ENCODE results near the gene RIPOR3.

Gene RIPOR3, protein sequence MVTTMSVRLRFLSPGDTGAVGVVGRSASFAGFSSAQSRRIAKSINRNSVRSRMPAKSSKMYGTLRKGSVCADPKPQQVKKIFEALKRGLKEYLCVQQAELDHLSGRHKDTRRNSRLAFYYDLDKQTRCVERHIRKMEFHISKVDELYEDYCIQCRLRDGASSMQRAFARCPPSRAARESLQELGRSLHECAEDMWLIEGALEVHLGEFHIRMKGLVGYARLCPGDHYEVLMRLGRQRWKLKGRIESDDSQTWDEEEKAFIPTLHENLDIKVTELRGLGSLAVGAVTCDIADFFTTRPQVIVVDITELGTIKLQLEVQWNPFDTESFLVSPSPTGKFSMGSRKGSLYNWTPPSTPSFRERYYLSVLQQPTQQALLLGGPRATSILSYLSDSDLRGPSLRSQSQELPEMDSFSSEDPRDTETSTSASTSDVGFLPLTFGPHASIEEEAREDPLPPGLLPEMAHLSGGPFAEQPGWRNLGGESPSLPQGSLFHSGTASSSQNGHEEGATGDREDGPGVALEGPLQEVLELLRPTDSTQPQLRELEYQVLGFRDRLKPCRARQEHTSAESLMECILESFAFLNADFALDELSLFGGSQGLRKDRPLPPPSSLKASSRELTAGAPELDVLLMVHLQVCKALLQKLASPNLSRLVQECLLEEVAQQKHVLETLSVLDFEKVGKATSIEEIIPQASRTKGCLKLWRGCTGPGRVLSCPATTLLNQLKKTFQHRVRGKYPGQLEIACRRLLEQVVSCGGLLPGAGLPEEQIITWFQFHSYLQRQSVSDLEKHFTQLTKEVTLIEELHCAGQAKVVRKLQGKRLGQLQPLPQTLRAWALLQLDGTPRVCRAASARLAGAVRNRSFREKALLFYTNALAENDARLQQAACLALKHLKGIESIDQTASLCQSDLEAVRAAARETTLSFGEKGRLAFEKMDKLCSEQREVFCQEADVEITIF

DNA sequence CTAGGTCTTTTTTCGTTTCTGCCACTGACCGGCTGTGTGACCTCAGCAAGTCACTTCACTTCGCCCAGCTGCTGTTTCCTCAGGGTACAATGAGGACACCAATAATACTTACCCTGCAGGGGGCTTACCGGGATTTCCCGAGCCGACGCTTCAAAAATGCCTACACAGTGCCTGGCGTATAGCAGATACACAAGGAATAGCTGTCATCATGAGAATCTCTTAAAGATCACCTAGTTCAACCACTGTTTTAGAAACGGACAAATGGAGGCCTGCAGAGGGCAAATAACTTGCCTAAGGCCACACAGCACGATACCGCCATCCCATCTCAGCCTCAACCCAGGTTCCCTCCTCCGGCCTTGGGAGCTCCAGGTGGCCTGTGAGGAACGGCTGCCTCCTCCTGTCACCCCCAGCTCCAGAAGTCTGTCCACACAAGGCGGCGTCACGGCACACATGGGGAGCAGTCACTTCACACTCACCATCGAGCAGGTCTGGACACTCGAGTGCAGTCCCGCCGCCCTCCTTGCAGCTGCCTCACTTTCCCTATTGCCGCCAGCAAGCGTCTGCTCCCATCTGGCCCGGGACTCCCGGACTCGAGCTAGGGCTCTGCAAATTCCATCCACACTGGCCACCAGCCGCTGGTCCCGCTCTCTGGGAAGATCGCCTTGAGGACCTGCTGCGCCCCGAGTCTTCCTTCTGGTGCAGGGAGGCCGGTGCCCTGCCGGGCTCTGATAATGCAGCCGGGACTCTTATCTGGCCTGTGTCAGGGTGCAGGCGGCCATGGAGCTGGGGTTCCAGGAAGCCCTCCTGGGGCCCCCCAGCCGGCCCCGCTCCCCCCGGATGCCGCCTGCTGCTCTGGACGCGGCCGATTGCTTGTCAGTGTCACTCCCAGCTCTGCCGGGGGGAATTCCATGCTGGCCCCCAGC, at the start of gene RIPOR3:
TSS of gene RIPOR3 (minus strand) at position 893 of the 923 bp plus-strand sequence. CDS start at position 479, 414 bp downstream.
- Histone ChIP-seq H3K4me3 (peak within 1 kb of the TSS; percentile 22 to 49 (median 37)), H3K27ac (peak within 1 kb of the TSS in 19 of 21 experiments; percentile 7 to 87 (median 61))

DNA sequence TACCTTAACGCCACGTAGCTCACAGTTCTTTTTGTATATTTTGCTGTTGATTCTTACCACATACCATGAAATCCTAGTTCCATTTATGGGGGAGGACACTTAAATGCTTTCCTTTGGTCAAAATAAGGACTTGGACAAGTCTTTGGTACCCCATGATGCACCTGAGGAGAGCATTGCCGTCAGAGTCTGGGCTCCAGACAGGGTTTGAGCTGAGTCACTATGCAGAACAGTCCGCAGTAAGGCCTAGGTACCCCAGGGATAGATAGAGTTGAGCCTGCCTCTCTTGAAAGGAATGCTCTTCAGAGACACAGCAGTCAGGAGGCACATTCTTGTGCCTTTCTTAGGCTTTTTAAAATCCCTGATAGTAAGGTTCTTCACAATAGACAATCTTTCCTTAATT, 46.0 kb upstream of the RIPOR3 start:
- no peak overlapping the region for H3K4me3 ChIP-seq
- no peak overlapping the region for H3K27ac ChIP-seq

DNA sequence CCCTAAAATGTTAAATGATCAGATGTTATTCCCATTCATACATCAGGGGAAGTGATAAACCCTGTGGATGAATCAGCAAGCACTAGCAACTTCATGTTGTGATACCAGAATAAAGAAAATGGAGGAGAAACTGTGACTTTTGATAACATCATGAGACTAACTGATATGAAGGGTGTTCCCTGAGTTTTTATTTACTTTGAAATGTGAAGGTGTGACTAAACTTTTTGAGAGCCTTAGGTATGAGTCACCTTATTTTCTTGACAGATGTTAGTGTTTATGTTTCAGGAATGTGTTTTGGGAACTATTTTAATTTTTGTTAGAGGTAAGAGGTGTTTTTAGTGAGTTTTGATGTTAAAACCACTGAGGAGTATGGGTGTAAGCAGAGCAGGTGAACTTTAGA, 44.5 kb upstream of the RIPOR3 start:
- Histone ChIP-seq H3K4me3 (no peak overlapping the region), H3K27ac (no peak overlapping the region)

DNA sequence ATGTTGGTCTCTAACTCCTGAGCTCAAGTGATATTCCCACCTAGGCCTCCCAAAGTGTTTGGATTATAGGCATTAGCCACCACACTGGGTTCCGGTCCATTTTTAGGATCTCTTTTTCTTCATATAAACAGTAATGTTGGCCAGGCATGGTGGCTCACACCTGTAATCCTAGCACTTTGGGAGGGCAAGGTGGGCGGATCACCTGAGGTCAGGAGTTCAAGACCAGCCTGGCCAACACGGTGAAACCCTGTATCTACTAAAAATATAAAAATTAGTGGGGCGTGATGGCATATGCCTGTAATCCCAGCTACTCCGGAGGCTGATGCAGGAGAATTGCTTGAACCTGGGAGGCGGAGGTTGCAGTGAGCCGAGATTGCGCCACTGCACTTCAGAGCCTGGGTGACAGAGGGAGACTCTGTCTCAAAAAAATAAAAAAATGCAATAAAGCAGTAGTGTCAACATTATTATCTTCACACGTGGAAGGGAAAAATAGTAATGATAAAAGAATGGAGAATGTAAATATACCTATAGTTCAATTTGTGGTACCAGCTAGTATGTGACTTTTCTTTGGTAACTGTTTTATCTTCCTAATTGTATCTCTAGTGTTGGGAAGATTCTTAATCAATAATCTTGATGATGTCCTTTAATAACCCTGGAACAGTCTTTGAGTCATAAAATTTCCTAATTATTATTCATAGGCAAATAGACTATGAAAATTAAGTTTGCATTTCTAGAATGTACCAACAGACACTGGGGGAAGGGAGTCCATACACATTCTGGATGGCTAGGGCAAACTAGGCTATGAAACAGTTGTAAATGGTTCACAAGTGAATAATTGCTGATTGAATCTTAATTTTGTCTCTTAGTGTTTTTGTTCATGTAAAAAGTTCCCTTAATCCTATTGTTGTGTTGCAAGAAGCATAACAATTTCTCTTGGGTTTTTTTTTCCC, 43.7 kb upstream of the RIPOR3 start:
- no peak overlapping the region for H3K4me3 ChIP-seq
- no peak overlapping the region for H3K27ac ChIP-seq

DNA sequence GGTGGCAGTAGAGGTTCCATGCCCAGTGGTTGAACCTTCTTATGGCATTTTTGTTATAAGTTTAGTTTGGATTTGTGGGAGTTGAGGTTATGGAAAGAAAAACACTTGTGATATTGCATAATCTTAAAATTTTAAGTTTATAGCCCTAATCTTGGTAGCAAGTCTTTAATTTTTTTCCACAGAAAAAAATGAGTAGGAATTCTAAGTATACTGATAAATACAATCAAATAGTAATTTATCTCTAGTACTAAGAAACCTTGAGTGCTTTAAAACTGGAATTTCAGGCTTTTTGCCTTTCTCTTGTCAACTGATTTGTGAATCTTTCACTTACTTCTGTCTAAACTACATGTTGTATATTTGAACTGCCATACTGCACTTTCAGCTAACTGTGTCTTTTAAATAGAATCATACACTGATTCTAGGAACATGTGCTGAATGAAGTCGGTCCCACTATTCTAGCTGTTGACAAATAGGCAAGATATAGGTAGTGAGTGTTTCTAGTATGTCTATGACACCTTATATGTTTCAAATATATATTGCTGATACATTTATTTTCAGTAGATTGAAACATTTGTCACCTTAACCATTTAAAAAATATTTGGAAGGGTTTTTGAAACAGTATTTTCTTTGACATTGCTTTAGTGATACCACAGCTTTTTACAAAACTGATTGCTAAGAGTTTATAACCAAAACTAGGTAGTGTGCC, 42.5 kb upstream of the RIPOR3 start:
- H3K4me3 ChIP-seq: peak overlapping the region in 2 of 7 experiments; percentile 91 to 93
- H3K27ac ChIP-seq: no peak overlapping the region

DNA sequence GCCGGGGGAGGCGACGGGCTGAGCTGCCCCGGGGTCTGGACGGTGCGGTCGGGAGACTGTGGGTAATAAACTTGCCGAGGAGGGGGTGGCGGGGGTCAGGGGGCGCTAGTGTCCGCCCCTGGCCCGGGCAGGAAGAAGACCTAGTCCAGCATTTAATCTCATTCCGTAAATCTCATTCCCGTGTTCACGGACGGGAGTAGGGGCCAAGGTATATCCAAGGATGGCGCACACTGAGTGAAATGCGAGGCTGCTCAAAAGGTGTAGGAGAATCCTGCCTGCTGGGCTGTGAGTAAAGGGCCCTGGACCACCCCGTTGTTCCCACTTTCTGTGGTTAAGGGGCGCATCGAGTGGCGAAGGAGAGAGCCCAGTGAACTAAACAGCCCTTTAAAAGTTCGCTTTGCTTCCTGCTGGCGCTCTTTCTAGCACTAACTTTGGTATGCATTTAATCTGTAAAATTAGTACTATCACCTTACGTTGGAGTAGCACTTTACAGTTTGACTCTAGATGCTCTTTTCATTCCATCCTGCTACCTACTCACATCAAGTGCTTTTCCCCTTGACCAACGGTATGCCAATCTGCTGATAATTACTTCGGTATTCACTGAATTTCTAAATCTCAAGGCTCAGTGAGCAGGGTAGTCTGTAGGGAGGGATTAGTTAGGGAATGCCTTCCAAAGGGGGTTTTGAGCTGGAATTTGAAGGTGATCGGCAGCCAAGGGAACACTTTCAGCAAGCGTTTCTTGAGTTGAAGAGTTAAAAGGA, 40.8 kb upstream of the RIPOR3 start:
- Histone ChIP-seq H3K27ac (peak overlapping the region in 20 of 21 experiments; percentile 48 to 95 (median 84)), H3K4me3 (peak overlapping the region; percentile 59 to 93 (median 85))

DNA sequence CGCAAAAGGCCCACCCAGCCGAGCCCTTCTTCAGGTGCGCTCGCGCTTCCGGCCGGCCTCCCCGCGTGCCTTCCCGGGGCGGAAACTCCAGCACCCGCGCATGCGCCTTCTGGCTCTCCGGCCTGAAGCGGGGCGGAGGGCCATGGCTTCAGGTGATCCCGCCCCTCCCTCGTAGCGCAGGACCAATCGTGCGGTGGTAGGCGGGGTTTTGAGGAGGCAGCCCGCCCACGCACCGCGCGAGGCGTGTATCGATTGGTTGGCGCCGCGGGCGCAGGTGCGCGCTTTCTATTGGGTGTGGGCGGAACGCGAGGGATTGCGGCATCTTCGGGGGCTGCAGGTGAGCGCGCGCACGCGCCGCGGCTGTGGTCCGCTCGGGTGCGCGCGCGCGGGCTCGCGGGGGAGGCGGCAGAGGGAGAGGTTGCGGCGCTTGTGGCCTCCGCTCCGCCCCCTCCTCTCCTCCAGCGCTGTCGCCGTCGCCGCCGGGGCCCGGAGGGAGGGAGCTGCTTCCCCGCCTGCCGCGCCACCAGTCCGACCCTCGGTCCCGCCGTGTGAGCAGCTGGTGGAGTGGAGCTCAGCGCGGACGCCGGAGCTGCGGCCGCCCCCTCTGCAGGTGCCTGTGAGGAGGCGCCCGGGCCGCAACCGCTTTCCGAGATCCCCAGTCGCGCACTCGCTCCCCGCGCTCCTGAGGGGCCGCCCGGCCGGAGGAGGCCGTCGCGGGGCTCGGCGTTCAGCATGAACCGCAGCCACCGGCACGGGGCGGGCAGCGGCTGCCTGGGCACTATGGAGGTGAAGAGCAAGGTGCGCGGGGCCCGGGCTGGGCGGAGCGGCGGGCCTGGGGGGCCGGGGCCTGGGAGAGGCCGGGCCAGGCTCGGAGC, 40.0 kb upstream of the RIPOR3 start, which contains the start of gene PARD6B:
TSS of gene PARD6B (plus strand) at position 526 of the 875 bp plus-strand sequence. CDS start at position 733, 207 bp downstream.
- H3K27ac ChIP-seq: peak within 1 kb of the TSS; percentile 15 to 95 (median 83)
- peak within 1 kb of the TSS; percentile 59 to 93 (median 85) for H3K4me3 ChIP-seq

DNA sequence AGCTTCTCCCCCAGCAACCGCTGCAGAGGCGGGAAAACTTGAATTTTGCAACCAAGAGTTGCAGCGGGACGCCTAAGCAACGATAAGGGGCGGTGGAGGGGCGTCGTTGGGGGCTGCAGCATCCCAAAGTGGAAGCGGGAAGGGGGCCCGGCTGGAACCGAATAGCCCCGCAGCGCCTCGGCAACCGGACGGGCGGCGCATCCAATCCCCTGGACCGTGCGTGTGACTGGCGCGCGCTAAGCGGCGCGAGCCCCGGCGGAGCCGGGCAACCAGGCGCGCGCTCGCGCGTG, 39.4 kb upstream of the RIPOR3 start:
- H3K27ac ChIP-seq: peak overlapping the region in 19 of 21 experiments; percentile 15 to 95 (median 69)
- peak overlapping the region; percentile 59 to 93 (median 85) for H3K4me3 ChIP-seq

DNA sequence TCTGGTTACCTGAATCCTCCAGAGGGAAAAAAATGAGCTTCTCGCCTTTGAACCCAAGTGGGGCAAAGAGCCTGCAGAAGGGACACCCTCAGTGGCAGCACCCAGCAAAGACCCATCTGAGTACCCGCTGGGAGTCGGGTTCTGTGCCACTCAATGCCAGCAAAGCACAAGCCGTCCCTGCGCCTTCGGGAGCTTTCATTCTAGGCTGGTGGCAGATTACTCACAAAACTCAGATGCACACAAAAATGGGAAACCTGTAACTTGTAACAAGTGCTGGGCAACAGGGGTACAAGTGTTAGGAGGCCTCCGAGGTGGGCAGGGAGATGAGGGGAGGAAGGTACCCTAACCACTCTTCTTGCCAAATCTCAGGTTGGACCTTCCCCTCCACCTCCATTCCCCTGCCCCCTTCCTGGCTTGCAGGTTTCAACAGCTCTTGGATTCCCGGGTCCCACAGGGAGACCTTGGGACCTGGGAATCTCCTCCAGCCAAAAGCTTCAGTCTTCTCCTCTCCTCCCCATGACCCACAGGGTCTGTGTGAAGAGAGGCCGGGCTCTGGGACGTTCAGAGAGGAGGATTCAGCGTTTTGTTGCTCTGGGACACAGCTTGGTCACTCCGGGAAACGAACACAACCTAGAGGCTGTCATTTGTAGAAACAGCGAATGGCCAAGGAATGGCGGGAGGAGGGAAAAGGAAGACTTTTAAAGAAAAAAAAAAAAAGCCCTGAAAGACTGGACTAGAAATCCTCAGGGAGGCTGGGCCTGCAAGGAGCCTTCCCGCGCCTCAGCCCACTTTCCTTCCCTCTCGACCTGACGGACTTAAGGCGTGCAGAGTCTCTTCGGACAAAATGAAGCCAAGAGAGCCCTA, 38.8 kb upstream of the RIPOR3 start:
- H3K27ac ChIP-seq: peak overlapping the region in 20 of 21 experiments; percentile 15 to 95 (median 68)
- peak overlapping the region; percentile 59 to 93 (median 85) for H3K4me3 ChIP-seq

DNA sequence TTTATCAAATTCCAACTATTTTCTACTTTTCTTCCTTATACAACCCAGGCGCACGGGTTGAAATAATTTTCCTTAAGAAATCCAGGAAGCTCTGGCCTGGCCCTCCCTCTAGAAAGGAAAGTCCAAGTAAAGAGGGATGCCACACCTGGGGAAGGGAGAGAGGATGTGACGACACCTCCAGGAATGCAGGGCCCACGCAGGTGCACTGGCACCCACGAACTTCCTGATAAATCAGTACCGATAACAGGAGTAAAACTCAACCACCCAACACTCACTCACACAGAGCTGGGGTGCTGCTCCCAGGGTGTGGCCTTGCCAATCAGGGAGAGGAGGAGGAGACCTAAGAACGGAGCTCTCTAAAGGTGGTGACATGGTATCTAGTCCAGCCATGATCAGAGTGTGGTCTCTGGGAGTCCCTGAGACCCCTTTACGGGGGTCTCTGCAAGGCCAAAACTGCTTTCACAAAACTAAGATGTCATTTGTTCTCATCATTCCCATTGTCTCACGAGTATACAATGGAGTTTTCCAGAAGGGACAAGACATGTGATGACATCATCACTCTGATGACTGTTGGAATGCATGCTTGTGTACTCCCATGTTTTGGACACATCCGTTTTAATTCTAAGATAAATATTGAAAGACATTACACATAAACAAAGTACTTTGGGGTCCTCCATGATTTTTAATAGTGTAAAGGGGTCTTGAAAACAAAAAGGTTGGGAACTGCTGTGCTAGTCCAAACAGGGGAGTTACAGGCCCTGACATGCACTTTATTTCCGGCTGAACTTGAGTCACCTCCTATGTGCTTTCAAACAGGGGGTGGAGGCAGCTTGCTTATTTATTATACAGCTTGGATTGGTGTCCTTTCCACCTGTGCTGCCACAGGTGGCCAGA, 37.9 kb upstream of the RIPOR3 start:
- Histone ChIP-seq H3K27ac (peak overlapping the region in 19 of 21 experiments; percentile 3 to 95 (median 73)), H3K4me3 (no peak overlapping the region)

DNA sequence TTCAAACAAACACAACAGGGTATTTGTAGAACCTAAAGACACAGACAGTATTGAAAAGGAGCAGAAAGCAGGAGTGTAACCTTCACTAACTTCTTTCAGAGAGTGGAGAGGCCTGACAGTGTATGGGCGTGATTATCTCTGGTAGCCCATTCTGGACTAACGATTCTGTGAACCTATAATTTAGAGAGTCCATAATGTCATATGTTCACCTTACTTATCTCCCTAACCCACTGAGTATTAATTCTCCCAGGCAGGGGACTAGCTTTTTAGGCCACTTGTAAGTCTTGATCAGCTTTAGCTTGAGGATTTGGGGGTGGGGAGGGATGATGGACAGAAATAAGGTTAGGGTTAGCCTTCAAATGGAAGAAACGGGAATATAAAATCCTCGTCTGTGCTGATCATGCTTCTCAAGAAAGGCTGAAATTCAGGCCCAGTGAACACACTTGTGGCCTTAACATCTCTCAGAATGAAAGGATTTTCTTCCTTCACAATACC, 37.2 kb upstream of the RIPOR3 start:
- peak overlapping the region in 16 of 21 experiments; percentile 1 to 95 (median 74) for H3K27ac ChIP-seq
- no peak overlapping the region for H3K4me3 ChIP-seq

DNA sequence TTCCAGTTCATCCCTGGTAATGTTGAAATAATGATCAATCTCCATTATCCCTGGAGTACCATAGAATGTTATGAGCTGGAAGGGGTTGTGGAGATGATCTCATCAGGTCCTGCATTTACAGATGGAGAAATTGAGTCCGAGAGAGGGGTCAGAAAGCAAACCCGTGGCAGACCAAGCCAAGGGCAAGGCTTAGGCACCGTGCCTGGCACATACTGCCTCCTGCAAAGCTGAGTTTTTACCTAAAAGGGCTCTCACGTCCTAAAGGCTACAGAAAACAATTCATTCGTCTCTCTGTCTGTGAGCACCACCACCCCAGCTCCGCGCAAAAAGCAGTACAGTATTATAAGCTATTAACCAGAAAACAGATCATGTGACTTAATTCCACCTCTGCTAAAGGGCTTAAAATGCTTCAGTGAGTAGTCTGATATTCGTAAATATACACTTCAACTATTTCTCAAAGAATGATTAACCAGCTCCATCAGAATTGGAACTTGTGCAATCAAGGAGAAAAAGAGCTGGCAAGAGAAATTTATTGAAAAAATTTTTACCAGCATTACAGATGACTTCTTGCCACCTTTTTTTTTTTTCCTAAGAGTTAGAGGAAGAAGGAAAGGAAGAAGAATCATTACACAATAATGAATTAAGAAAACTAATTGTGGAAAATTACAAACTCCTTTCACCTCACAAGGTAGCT, 36.6 kb upstream of the RIPOR3 start:
- no peak overlapping the region for H3K4me3 ChIP-seq
- peak overlapping the region in 9 of 21 experiments; percentile 57 to 90 (median 74) for H3K27ac ChIP-seq

Data from skin epidermis (tissue), 12 donors.